GM19324 (cell line): ENCODE results near the gene S100A7A.
"Not testable (repeated sequence)": the region's sequence is repeated elsewhere in the genome, so short reads cannot be mapped to it uniquely, and the experiment has no call there.

ENCODE experiments used
- ATAC-seq: cut with Tn5 transposase; IDR thresholded peaks from one replicate; pipeline ENCODE4 v1.9.1; 2021; ENCODE audit warnings: mild to moderate bottlenecking, moderate library complexity; ENCODE audit not compliant: unreplicated experiment, low FRiP score

S100A7A gene

DNA sequence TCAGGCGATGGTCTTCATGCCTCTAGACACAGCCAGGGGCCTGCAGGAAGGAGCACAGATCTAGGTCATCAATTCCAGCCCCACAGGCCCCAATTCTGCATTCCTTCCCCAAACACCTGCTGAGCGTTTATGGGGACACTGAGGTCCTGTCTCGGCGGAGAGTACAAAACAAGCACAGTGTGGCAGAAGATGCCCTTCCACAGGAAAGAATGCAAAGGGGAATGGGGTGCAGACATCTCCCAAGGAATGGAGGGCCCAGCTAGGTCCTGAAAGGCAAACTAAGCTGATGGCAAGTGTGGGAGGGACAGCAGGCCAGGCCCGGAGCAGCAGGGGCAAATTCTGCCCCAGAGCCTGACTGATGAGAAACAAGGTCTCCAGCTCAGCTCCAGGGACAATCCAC, 21.9 kb upstream of the S100A7A start:
- ATAC-seq = no peak

DNA sequence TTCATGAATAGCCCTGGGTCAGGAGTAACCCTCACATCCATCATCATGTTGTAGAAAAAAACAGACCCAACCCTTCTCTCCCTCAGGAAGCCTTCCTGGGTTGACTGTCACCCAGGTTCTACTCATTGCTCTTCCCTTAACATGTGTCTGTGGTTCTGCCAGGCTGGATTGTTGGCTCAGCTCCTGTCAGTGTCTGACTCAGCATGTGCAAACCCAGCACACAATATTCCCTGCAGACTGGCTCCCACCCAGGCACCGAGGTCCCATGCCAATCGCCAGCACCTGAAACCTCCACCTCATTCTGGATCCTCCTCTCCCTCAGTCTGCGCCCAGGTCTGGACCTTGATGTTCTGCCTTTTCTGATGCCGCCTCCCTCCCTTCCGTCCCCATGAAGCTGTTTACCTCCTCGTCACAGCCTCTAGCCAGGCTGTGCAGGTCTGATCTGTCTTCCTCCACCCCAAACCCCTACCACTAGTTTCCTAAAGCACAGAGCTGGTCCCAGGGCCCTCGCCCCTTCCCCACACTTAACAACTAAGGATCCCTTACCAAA, 21.1 kb upstream of the S100A7A start:
- no peak for ATAC-seq

GRCh38 chr1:153395776-153396175, 20.5 kb upstream of the S100A7A start:
- ATAC-seq = no peak

DNA sequence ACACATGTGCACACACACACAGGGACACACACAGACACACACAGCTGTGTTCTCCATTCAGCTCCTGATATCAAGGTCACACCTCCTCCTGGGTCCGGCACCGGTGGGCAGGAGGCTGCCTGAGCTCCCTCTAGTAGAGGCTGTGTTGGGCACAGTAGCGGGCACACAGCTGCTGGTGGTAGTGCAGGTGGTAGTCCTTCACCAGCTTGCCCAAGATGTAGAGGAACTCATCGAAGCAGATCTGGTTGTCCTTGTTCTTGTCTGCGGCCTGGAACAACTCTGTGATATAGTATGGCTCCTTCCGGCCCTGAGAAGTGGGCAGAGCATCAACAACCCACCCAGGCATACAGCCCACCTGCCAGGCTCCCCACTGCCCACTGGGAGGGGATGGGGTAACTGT, 19.9 kb upstream of the S100A7A start:
- no peak for ATAC-seq

DNA sequence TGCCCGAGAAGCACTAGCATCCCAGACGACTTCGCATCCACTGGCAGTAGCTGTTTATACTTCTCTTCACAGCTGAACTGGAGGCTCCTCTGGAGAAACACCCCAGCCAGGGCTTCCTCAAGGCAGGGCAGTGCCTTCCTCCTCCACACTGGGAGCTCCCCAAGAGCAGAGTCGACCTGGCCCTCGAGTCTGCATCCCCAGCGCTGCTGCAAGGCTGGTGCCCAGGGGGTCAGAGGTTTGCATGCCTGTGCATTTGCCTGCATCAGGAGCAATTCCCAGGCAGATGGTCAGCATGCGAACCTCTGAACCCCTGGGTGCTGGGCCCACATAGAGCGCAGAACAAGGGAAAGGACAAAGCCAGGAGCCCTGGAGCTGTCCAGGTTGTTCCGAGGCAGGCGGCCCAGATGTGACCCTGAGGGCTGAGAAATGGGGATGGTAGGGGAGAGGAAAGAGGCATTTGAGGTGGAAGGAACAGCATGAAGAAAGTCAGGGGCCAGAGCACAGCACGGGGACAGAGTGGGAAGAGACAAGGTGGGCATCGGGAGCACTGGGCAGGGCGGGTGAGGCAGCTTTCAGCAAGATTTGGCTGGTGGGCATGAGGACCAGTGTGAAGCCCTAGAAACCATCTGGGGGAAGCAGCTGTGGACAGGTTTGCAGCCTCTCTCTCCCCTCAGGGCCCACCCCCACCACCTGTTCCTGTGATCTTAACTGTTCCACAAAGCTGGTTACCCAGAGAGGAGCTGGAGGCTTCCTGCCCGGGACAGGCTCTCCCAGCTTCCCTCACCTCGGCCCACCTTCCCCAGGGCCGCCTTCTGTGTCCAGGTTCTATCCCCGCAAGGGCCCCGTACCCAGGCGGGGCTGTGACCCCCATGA, 19.0 kb upstream of the S100A7A start:
- ATAC-seq = no peak

DNA sequence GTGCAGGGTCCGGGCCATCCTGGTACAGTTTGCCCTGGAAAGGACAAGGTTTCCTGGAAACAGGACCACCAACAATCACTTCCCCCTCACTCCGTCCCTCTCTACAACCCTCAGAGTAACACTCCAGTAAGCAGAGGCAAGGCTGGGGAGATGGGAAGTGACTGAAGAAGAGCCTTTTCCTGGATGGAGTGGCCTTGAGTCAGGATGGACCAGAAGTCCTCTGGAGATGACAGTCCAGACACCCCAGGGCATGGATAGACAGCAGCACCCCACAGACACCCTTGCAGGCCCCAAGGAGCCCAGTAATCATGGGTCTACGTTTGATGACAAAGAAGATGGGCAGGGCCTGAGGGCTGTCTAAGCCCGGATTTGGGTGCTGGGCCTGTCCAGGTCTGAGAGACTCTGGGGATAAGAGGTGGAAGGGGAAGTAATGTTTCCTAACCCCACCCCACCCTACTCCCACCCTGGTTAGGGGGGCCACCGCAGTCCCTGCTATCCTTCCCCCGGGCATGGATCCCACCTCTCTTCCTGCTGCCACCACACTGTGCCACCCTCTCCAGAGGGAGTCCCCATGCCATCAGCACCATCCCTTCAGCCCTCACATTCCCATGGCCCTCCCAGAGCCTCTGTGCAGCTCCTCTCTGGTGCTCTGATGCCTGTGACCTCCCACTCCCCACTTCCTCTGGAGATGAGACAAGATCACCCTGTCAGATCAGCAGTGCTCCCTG, 18.2 kb upstream of the S100A7A start:
- ATAC-seq = no peak

DNA sequence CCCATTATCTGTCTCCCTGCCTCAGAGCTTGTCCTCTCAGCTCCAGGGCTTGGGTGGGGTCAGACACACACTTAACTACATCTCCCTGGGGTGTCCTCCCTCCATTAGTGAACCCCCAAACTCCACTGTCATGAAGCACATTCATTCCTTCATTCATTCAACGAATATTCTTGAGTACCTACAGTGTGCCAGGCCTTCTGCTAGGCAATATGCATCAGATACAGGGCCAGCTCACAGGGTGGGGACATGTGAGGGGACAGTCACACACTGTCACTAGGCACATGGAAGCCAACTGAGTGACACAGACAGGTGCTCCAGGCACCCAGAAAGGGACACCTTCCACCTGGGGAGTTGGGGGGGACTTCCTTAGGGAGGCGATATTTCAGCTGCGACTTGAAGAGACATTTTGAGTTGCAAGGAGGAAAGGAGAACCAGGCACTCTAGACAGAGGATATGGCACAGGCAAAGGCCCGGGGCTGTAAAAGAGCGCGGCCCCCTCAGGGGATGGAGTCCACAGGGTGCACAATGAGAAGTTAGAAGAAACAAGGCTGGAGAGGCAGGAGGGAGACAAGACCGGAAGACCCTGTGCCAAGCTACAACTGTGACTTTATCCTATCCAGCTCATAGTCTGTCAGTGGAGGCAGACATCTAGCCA, 16.8 kb upstream of the S100A7A start:
- no peak for ATAC-seq

GRCh38 chr1:153400244-153400643, 16.1 kb upstream of the S100A7A start:
- no peak for ATAC-seq

GRCh38 chr1:153401461-153401860, 14.9 kb upstream of the S100A7A start:
- no peak for ATAC-seq

- no peak for ATAC-seq
Measured at GRCh38 chr1:153402226-153402625, 14.1 kb upstream of the S100A7A start.

DNA sequence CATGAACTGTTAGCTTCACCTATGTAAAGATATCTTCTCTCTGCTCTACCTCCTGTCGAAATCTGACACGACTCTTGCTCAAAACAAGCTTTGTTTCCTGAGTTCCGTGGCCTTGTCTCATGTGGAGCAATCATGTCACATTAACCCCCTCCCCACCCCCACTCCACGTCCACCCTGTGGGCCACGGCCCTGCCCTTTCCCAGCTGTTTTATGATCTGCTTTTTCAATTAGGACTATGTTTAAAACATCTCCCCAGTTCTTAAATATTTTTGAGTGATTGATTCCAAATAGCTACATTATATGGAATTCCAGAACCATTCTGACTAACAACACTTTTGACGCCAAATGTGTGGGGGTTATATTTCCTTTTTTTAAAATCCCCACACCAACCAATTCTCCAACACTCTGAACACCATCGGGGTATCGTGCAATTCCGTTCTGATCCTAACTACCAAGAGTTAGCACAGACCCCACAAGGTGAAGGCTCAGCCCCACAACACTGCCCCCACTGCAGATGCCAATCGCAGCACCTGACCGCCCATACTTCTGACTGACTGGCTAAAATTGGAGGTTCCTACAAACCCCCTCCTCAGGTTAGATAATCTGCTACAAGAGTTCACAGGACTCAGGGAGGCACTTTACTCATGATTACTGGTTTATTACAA, 12.8 kb upstream of the S100A7A start:
- no peak for ATAC-seq

DNA sequence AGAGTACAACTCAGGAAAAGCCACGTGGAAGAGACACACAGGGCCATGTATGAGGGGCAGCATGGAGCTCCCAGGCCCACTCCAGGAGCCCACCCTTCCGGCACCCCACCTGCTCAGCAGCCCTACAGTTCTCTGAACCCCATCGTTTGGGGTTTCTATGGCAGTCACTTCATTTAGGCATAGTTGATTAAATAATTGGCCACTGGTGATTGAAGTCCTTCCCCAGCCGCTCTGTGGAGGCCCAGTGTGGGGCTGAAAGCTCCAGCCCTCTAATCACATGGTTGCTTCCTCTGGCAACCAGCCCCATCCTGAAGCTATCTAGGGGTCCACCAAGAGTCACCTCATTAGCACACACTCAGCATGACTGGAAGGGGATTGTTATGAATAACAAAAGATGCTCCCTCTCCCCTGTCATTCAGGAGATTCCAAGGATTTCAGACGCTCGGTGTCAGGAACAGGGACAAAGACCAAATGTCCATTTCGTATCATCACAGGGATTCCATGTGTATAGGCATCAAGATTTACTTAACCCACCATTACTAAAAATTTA, 12.2 kb upstream of the S100A7A start:
- no peak for ATAC-seq

DNA sequence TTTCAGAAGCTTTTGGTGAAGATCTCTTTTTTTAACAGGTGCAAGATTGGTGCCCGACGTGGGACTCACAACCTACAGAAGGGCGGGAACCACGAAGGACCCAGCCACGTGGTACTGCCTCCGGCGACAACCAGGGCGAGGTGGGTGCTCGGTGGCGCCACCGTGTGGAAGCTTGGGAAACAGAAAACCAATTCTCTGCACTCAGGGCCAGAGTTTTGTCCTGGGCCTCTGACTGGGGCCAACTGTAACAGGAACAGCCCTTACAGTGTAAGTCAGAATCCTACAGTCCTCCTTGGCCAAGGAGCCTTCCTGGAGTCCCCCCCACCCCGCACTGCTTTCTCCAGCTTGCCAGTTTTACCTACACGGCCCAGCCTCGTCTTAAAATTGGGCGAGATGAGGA, 11.6 kb upstream of the S100A7A start:
- no peak for ATAC-seq

DNA sequence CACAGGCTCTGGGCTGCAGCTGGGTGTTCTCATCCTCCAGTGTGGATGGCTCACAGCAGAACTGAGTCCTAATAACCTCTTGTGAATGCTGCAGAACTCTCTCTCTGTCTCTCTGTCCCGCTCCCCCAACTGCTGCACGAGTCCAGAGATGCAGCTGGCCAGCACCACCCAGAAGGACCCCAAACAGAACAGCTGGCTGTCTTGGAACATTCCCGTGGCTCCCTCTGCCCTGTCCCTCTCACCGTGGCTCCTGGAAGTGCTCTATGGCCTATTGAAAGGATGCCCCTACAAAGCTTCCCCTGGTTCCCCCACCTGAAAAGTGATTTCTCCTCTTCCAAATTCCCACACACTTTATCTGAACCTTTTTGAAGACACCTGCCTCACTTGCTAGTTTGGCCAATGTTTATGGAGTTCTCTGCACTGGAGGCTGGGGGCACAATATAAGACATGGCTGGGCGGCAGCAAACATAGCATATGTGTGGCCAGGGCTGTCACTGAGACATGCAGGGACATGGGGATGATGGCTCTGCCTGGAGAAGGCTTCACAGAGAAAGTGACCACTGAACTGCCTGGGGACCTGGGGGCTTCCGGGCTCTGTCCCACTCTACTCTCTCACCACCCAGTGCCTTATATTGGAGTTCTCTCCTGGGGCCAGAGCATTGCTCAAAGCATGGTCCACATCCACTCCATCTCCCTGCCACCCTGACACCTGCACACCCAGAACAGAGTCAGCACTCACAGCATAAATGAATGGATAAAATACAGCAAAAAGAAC, 10.3 kb upstream of the S100A7A start:
- not testable (repeated sequence) for ATAC-seq

GRCh38 chr1:153407274-153407673, 9.0 kb upstream of the S100A7A start:
- not testable (repeated sequence) for ATAC-seq

DNA sequence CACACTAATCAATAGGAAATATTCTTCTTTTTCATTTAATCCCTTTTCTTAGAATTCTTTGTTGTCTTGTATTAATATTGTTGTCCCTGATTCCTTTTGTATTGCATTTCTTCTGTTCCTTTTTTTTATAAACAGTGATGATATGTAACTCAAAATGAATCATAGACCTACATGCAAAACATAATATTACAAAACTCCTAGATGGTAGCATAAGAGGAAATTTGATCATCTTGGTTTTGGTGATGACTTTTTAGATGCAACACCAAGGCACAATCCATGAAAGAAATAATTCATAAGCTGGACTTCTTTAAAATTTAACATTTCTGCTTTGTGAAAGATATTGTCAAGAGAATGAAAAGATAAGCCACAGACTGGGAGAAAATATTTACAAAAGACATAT, 2.4 kb upstream of the S100A7A start:
- not testable (repeated sequence) for ATAC-seq

DNA sequence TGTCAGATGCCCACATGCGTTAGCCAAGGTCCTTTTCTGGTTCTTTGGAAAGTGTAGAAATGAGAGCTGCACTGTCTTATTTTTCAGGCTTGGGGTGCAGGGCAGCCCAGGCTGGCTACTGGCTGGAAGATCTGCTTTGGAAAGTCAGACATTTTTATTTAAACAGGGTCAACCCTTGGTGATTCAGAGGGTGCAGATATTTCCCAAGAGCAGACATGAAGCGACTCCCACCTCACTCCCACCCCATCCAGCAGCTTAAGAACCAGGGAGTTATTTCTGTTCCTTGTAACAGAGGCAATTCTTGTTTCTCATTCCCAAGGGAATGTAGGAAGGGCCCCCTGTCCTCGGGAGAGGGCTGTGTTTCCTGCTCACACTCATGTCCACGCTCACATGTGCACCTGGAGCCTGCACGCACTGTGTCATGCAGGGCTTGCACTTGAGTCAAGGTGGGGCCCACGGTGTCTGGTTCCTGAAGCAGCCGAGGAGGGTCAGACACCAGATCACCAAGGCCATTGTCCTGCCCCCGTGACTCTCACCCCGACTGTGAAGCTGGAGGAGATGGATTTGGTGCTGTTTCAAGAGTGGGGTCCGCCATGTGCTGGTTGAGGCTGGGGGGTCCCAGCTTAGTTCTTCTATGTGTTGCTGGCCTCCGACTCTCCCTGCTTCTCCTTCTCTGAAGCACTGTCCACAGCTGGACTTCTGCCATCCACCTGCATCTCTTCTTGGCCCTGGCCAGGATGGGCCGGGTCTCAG, 992 bp downstream of the S100A7A start:
- no peak for ATAC-seq

- ATAC-seq = not testable (repeated sequence)
Measured at GRCh38 chr1:153418758-153419435, 2.6 kb downstream of the S100A7A start.
